Stimulated activated naive CD8-positive, alpha-beta T cell treated with anti-CD3 and anti-CD28 coated beads, Interleukin-15, Interleukin-2, amounts not matched to agents 100 ng/mL and 50 ng/mL, for 24 hours (primary cell): ENCODE results near the gene CFP.
A peak's percentile ranks its signal among the peaks of the same experiment; 100 is the strongest.
"Not testable (repeated sequence)": the region's sequence is repeated elsewhere in the genome, so short reads cannot be mapped to it uniquely, and the experiment has no call there.

Experiments used
- H3K27ac Mint-ChIP-seq: one replicate; pipeline ENCODE4 v1.8.0; 2021; ENCODE audit warnings: mild to moderate bottlenecking, mixed read lengths
- H3K27me3 Mint-ChIP-seq: one replicate; pipeline ENCODE4 v1.8.0; 2021; ENCODE audit warnings: mixed read lengths
- H3K36me3 Mint-ChIP-seq: one replicate; pipeline ENCODE4 v1.8.0; 2021; ENCODE audit warnings: low read depth, mixed read lengths
- H3K4me1 Mint-ChIP-seq: one replicate; pipeline ENCODE4 v1.8.0; 2021; ENCODE audit warnings: low read depth, mixed read lengths
- H3K4me3 Mint-ChIP-seq: one replicate; pipeline ENCODE4 v1.8.0; 2021; ENCODE audit warnings: mild to moderate bottlenecking, mixed read lengths
- H3K9me3 Mint-ChIP-seq: one replicate; pipeline ENCODE4 v1.8.0; 2021; ENCODE audit warnings: mixed read lengths

Gene CFP

GRCh38 chrX:47629419-47630200 is at the start of gene CFP:
CFP (minus strand) TSS chrX:47629930; CDS start chrX:47629844, 86 bp downstream.
- peak within 1 kb of the TSS; percentile 86 for H3K27ac Mint-ChIP-seq
- H3K4me3 Mint-ChIP-seq: peak within 1 kb of the TSS; percentile 48
- peaks cover 5% of the 10 kb centered on the region for H3K36me3 Mint-ChIP-seq
- H3K9me3 Mint-ChIP-seq: no peaks in the 10 kb centered on the region
- H3K27me3 Mint-ChIP-seq: no peaks in the 10 kb centered on the region
- peaks cover 20% of the 10 kb centered on the region for H3K4me1 Mint-ChIP-seq

GRCh38 chrX:47675959-47676859 is 46.5 kb upstream of the CFP start:
- H3K4me1 Mint-ChIP-seq, H3K27me3 Mint-ChIP-seq, H3K4me3 Mint-ChIP-seq, H3K36me3 Mint-ChIP-seq, H3K27ac Mint-ChIP-seq, H3K9me3 Mint-ChIP-seq: not testable (repeated sequence)

- Mint-ChIP-seq H3K4me1 (no peaks in the 10 kb centered on the region), H3K27me3 (no peaks in the 10 kb centered on the region), H3K4me3 (no peak overlapping the region), H3K36me3 (no peaks in the 10 kb centered on the region), H3K27ac (no peak overlapping the region), H3K9me3 (no peaks in the 10 kb centered on the region)
Measured at GRCh38 chrX:47674776-47675175, 45.0 kb upstream of the CFP start.

GRCh38 chrX:47665797-47666196 is 36.1 kb upstream of the CFP start:
- H3K27ac Mint-ChIP-seq, H3K9me3 Mint-ChIP-seq, H3K27me3 Mint-ChIP-seq, H3K4me3 Mint-ChIP-seq, H3K36me3 Mint-ChIP-seq: not testable (repeated sequence)
- H3K4me1 Mint-ChIP-seq: peaks cover 32% of the 10 kb centered on the region

- Mint-ChIP-seq H3K27ac (peak overlapping the region; percentile 81), H3K9me3 (no peaks in the 10 kb centered on the region), H3K36me3 (peaks cover 3% of the 10 kb centered on the region), H3K4me1 (peaks cover 38% of the 10 kb centered on the region), H3K27me3 (no peaks in the 10 kb centered on the region), H3K4me3 (no peak overlapping the region)
Measured at GRCh38 chrX:47664737-47665136, 35.0 kb upstream of the CFP start.

DNA sequence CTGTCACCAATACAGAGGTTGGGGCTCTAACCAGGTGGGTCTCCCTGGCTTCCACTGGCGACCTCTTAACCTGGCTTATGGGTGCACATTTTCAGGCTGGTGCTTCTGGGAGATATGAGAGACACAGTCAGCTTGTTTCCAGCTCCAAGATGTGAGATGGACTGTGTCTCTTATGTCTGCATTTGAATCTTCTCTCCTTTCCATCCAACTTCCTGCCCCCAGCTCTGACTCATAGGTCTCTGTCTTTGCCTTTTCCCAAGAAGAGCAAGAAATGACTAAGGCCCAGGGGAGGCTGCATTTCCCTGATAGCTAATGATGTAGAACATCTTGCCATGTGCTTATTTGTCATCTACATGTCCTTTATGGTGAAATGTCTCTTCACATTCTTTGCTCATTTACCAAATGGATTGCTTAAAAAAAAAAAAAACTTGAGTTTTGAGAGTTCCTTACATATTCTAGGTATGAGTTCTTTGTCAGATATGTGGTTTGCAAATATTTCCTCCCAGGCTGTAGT is 32.5 kb upstream of the CFP start:
- Mint-ChIP-seq H3K4me3 (peak overlapping the region; percentile 56), H3K9me3 (peaks cover 3% of the 10 kb centered on the region), H3K27ac (peak overlapping the region; percentile 97), H3K36me3 (peaks cover 12% of the 10 kb centered on the region), H3K27me3 (no peaks in the 10 kb centered on the region), H3K4me1 (peaks cover 56% of the 10 kb centered on the region)

GRCh38 chrX:47661539-47661938 is 31.8 kb upstream of the CFP start:
- H3K4me3 Mint-ChIP-seq: no peak overlapping the region
- H3K36me3 Mint-ChIP-seq: peaks cover 19% of the 10 kb centered on the region
- H3K9me3 Mint-ChIP-seq: peaks cover 3% of the 10 kb centered on the region
- H3K4me1 Mint-ChIP-seq: peaks cover 62% of the 10 kb centered on the region
- H3K27me3 Mint-ChIP-seq: no peaks in the 10 kb centered on the region
- H3K27ac Mint-ChIP-seq: peak overlapping the region; percentile 97

DNA sequence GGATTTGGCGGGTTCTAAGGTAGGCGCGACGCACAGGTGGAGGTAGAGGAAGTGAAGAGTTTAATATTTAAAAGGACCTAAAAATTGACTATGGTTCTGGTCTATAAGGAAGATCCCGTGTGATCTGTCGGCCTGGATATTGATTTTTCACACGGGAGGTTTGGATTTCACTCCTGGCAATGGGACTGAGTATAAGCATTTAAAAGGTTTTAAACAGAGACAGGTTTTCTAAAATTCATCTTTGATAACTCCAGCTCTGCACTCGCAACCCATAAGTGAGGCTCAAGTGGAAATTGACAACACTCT is 29.6 kb upstream of the CFP start:
- Mint-ChIP-seq H3K36me3 (peaks cover 36% of the 10 kb centered on the region), H3K9me3 (peaks cover 3% of the 10 kb centered on the region), H3K4me3 (peak overlapping the region; percentile 90), H3K27ac (peak overlapping the region; percentile 95), H3K27me3 (no peaks in the 10 kb centered on the region), H3K4me1 (peaks cover 69% of the 10 kb centered on the region)

- peak within 1 kb of the TSS; percentile 90 for H3K4me3 Mint-ChIP-seq
- H3K36me3 Mint-ChIP-seq: peaks cover 38% of the 10 kb centered on the region
- H3K9me3 Mint-ChIP-seq: peaks cover 3% of the 10 kb centered on the region
- peak within 1 kb of the TSS; percentile 95 for H3K27ac Mint-ChIP-seq
- H3K4me1 Mint-ChIP-seq: peaks cover 68% of the 10 kb centered on the region
- no peaks in the 10 kb centered on the region for H3K27me3 Mint-ChIP-seq
Measured at GRCh38 chrX:47658684-47659420, 29.1 kb upstream of the CFP start, which contains the start of gene UXT. UXT (minus strand) TSS chrX:47659180; CDS start chrX:47658927, 253 bp downstream.

- Mint-ChIP-seq H3K9me3 (peaks cover 3% of the 10 kb centered on the region), H3K27ac (peak overlapping the region; percentile 95), H3K36me3 (peaks cover 44% of the 10 kb centered on the region), H3K4me3 (peak overlapping the region; percentile 90), H3K27me3 (no peaks in the 10 kb centered on the region), H3K4me1 (peaks cover 62% of the 10 kb centered on the region)
Measured at GRCh38 chrX:47658301-47658683, 28.6 kb upstream of the CFP start.

GRCh38 chrX:47651043-47651905 is 21.5 kb upstream of the CFP start:
- peak overlapping the region; percentile 92 for H3K4me3 Mint-ChIP-seq
- peaks cover 50% of the 10 kb centered on the region for H3K4me1 Mint-ChIP-seq
- peaks cover 69% of the 10 kb centered on the region for H3K36me3 Mint-ChIP-seq
- H3K9me3 Mint-ChIP-seq: no peaks in the 10 kb centered on the region
- H3K27ac Mint-ChIP-seq: peak overlapping the region; percentile 94
- no peaks in the 10 kb centered on the region for H3K27me3 Mint-ChIP-seq

GRCh38 chrX:47650164-47651042 is 20.7 kb upstream of the CFP start, which contains the start of gene ELK1:
ELK1 (minus strand) TSS chrX:47650563; CDS start chrX:47641441, 9,122 bp downstream.
- Mint-ChIP-seq H3K4me3 (peak within 1 kb of the TSS; percentile 92), H3K4me1 (peaks cover 47% of the 10 kb centered on the region), H3K36me3 (peaks cover 61% of the 10 kb centered on the region), H3K27ac (peak within 1 kb of the TSS; percentile 94), H3K9me3 (no peaks in the 10 kb centered on the region), H3K27me3 (no peaks in the 10 kb centered on the region)

DNA sequence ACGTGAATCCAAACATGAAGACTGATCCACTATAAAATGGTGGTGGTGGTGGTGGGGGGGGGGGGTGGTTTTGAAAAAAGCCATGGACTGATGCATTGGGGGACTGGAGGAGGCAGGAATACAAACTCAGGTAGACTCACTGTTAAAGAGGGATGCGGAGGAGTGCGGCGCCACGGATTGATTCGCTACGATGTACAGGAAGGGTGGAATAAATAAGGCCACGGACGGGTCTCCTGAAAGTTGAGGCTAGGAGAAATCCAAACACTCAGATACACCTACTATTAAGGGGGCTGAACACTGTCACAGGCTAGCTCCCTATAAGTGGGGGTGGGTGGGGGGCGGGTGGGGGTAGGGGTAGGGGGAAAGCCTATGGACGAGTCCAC is 20.0 kb upstream of the CFP start:
- Mint-ChIP-seq H3K36me3 (peaks cover 61% of the 10 kb centered on the region), H3K4me3 (peak overlapping the region; percentile 92), H3K27ac (peak overlapping the region; percentile 89), H3K9me3 (no peaks in the 10 kb centered on the region), H3K4me1 (peaks cover 53% of the 10 kb centered on the region), H3K27me3 (no peaks in the 10 kb centered on the region)
